K562 (cell line): ENCODE results near the gene ARHGAP18. TPM values are rescaled to one million over a fixed set of nuclear protein-coding genes. Genes with fewer than 3 reads are reported as not detected.

Experiments used
- ATF3 ChIP-seq, 2 experiments: fragments of 450-650 bp in 1 of 2; sonication (generic) in 1 of 2; formaldehyde crosslinking in 1 of 2; IDR thresholded peaks in 1 of 2; conservative IDR thresholded peaks in 1 of 2; 2 replicates each; pipeline versions ENCODE4 v1.6.1 to v1.8.1; 2016 to 2023; ENCODE audit warnings: mild to moderate bottlenecking in 2 of 2, moderate library complexity in 2 of 2, inconsistent platforms in 1 of 2, missing genetic modification reagents in 1 of 2
- BCOR ChIP-seq: fragments of 450-650 bp; IDR thresholded peaks from 2 replicates; pipeline ENCODE4 v1.6.1; 2016
- DPF2 ChIP-seq: fragments of 450-650 bp; IDR thresholded peaks from 2 replicates; pipeline ENCODE4 v1.6.1; 2016
- HMBOX1 ChIP-seq: sonication (generic); IDR thresholded peaks from 2 replicates; pipeline ENCODE4 v1.6.1; 2016
- LEF1 ChIP-seq: fragments of 450-650 bp; IDR thresholded peaks from 2 replicates; pipeline ENCODE4 v1.6.1; 2016; ENCODE audit warnings: mild to moderate bottlenecking
- MAZ ChIP-seq, 2 experiments: fragments of 450-650 bp in 1 of 2; sonication (generic) in 1 of 2; formaldehyde crosslinking; IDR thresholded peaks in 1 of 2; conservative IDR thresholded peaks in 1 of 2; 2 replicates each; pipeline versions ENCODE4 v1.4.0 to v1.5.0; 2020; ENCODE audit warnings: mild to moderate bottlenecking in 1 of 2, missing genetic modification reagents in 1 of 2
- NCOR1 ChIP-seq: fragments of 450-650 bp; IDR thresholded peaks from 2 replicates; pipeline ENCODE4 v1.6.1; 2016; ENCODE audit warnings: mild to moderate bottlenecking, moderate library complexity
- NONO ChIP-seq, 2 experiments: fragments of 200-400 bp in 1 of 2; fragments of 450-650 bp in 1 of 2; formaldehyde crosslinking in 1 of 2; IDR thresholded peaks; 2 replicates each; pipeline ENCODE4 v1.6.1; 2017; ENCODE audit warnings: low read depth in 2 of 2, mild to moderate bottlenecking in 2 of 2, moderate library complexity in 2 of 2, low read length in 1 of 2
- NRF1 ChIP-seq, 2 experiments: fragments of 450-650 bp; IDR thresholded peaks in 1 of 2; conservative IDR thresholded peaks in 1 of 2; 2 replicates each; pipeline ENCODE4 v1.6.1; 2014; ENCODE audit warnings: mild to moderate bottlenecking in 2 of 2
- POLR2H ChIP-seq: IDR thresholded peaks from 2 replicates; pipeline ENCODE4 v1.6.1; 2016; ENCODE audit warnings: missing genetic modification characterization, low read depth, mild to moderate bottlenecking, control low read depth, missing compliant biosample characterization, moderate library complexity
- SMARCA5 ChIP-seq: fragments of 450-650 bp; IDR thresholded peaks from 2 replicates; pipeline ENCODE4 v1.6.1; 2016
- STAT5B ChIP-seq: fragments of 250-450 bp; sonication (Bioruptor Pico); IDR thresholded peaks from 2 replicates; pipeline ENCODE4 v1.8.0; 2021; ENCODE audit warnings: mild to moderate bottlenecking, inconsistent platforms
- TAF7 ChIP-seq: fragments of 450-650 bp; IDR thresholded peaks from 2 replicates; pipeline ENCODE4 v1.6.1; 2016; ENCODE audit warnings: missing genetic modification characterization, missing compliant biosample characterization
- TAL1 ChIP-seq: fragments of 450-650 bp; IDR thresholded peaks from 2 replicates; pipeline ENCODE4 v1.6.1; 2016; ENCODE audit warnings: mild to moderate bottlenecking
- ZNF324 ChIP-seq: fragments of 250-450 bp; sonication (Bioruptor Pico); IDR thresholded peaks from 2 replicates; pipeline ENCODE4 v1.4.0; 2020; ENCODE audit warnings: mild to moderate bottlenecking
- ZNF384 ChIP-seq: IDR thresholded peaks from 2 replicates; pipeline ENCODE4 v1.6.1; 2012; ENCODE audit warnings: low read depth, low read length, improper control_type of control experiment
- ZNF561 ChIP-seq: fragments of 450-650 bp; formaldehyde crosslinking; conservative IDR thresholded peaks from 2 replicates; pipeline ENCODE4 v1.4.0; 2020; ENCODE audit warnings: mild to moderate bottlenecking, moderate library complexity
- polyA plus RNA-seq, 8 experiments: library from polyadenylated mRNA; depleted of rRNA in 4 of 8; stranded (reverse) in 5 of 8; unstranded in 3 of 8; fragments of >200 nt; fragmentation: Nextera tagmentation in 2 of 8; fragmentation: Illumina TruSeq in 1 of 8; extraction: Ambion mirVana in 2 of 8; extraction: Trizol in 1 of 8; gene quantifications; 2 replicates each; pipeline versions ENCODE4 v1.2.1 to v1.2.3, GENCODE V29; 2011 to 2014; ENCODE audit warnings: inconsistent platforms in 1 of 8, missing spikeins in 1 of 8
- total RNA-seq, 7 experiments: library from RNA; depleted of rRNA in 6 of 7; stranded (reverse); fragments of >200 nt in 6 of 7; fragmentation: Illumina TruSeq in 2 of 7; extraction: Trizol in 2 of 7; gene quantifications; 2 replicates each; pipeline versions ENCODE4 v1.2.1 to v1.2.3, GENCODE V29; 2011 to 2021; ENCODE audit warnings: low replicate concordance in 1 of 7
- TF ChIP-seq, protein P1 (sequence below): sonication (generic); formaldehyde crosslinking; IDR thresholded peaks from 2 replicates; pipeline ENCODE4 v1.8.0; 2023; ENCODE audit warnings: mild to moderate bottlenecking, missing genetic modification reagents
- TF ChIP-seq, protein P2 (sequence below): sonication (generic); formaldehyde crosslinking; IDR thresholded peaks from 2 replicates; pipeline ENCODE4 v1.8.0; 2022; ENCODE audit warnings: mild to moderate bottlenecking, missing genetic modification reagents
- TF ChIP-seq, protein P3 (sequence below): fragments of 450-650 bp; IDR thresholded peaks from one replicate; pipeline ENCODE4 v1.6.1; 2018; ENCODE audit warnings: mild to moderate bottlenecking, moderate library complexity; ENCODE audit not compliant: partially characterized antibody

The ARHGAP18 gene
- total and polyA plus RNA-seq, 9 of the 15 experiments (the other 6 are each of a cell fraction or from before 2014, with no cell fraction given) = 13.3 to 29.7 (median 21.1) TPM

DNA sequence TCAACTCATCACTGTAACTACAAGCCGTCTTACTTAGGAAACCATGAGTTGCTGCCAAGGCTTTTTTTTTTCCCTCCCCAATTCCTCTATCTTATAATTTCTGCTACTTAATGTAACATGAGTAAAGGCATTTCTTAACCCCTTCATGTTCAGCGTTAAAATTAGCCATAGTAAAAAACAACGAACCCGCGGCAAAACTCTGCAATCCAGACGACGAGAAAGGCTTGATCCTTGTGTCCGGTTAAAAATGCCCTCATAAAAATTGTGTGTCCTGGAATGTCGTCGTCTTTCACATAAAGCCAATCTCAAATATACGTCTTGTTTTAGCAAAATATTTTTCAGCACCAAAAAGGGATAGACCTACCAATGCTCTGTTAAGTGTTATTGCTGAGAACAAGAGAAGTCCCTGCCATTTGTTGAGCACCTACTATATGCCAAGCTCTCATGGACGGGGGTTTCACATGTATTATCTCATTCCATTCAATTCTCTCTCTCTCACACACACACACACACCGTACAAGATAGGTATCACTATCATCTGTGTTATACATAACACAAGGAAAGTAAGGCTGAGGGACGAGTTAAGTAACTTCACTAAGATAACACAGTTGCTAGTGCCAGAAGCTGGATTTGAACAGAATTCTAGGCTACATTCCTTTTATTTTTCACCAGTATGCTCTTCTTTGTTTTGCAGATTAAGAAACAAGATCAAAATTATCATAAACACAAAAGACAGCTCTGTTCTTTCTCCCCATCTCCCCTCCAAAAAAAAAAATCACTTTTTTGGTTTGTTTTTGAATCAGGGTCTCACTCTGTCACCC lies 683 bp upstream of the ARHGAP18 start (continued):
- TF ChIP-seq ZNF561 (CRISPR knock-in tag) = no peak
- TF ChIP-seq, protein P1, sequence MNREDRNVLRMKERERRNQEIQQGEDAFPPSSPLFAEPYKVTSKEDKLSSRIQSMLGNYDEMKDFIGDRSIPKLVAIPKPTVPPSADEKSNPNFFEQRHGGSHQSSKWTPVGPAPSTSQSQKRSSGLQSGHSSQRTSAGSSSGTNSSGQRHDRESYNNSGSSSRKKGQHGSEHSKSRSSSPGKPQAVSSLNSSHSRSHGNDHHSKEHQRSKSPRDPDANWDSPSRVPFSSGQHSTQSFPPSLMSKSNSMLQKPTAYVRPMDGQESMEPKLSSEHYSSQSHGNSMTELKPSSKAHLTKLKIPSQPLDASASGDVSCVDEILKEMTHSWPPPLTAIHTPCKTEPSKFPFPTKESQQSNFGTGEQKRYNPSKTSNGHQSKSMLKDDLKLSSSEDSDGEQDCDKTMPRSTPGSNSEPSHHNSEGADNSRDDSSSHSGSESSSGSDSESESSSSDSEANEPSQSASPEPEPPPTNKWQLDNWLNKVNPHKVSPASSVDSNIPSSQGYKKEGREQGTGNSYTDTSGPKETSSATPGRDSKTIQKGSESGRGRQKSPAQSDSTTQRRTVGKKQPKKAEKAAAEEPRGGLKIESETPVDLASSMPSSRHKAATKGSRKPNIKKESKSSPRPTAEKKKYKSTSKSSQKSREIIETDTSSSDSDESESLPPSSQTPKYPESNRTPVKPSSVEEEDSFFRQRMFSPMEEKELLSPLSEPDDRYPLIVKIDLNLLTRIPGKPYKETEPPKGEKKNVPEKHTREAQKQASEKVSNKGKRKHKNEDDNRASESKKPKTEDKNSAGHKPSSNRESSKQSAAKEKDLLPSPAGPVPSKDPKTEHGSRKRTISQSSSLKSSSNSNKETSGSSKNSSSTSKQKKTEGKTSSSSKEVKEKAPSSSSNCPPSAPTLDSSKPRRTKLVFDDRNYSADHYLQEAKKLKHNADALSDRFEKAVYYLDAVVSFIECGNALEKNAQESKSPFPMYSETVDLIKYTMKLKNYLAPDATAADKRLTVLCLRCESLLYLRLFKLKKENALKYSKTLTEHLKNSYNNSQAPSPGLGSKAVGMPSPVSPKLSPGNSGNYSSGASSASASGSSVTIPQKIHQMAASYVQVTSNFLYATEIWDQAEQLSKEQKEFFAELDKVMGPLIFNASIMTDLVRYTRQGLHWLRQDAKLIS = no peak
- TF ChIP-seq TAF7 (tag) = no peak
- TF ChIP-seq LEF1 = 0 out of 2 replicates have a peak, but pooled peaks have one; percentile 22
- TF ChIP-seq ATF3 (IDR thresholded peaks at IDR 0.05) = no peak
- TF ChIP-seq ATF3 (CRISPR knock-in tag; conservative IDR thresholded peaks at IDR 0.05) = no peak
- TF ChIP-seq, protein P2, sequence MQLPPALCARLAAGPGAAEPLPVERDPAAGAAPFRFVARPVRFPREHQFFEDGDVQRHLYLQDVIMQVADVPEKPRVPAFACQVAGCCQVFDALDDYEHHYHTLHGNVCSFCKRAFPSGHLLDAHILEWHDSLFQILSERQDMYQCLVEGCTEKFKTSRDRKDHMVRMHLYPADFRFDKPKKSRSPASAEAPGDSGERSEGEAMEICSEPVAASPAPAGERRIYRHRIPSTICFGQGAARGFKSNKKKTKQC = no peak
- peak; percentile 43; the same call in 1 of the 2 replicates for TF ChIP-seq ZNF384
- TF ChIP-seq BCOR = peak; percentile 81
- TF ChIP-seq NONO (IDR thresholded peaks at IDR 0.05; ENCODE audit: low read depth in 2 of 2, low read length in 1 of 2) = no peak
- TF ChIP-seq TAL1 = no peak
- peak; percentile 62; the same call in 1 of the 2 replicates for TF ChIP-seq HMBOX1
- TF ChIP-seq STAT5B = no peak
- TF ChIP-seq ZNF324 (CRISPR knock-in tag) = no peak
- no peak for TF ChIP-seq MAZ (CRISPR knock-in tag; conservative IDR thresholded peaks at IDR 0.05 in 1 of 2, IDR thresholded peaks at IDR 0.05 in 1 of 2)
- TF ChIP-seq DPF2 = peak; percentile 56; the same call in 1 of the 2 replicates
- TF ChIP-seq POLR2H (tag) = peak; percentile 80; the same call in 1 of the 2 replicates
- TF ChIP-seq, protein P3, sequence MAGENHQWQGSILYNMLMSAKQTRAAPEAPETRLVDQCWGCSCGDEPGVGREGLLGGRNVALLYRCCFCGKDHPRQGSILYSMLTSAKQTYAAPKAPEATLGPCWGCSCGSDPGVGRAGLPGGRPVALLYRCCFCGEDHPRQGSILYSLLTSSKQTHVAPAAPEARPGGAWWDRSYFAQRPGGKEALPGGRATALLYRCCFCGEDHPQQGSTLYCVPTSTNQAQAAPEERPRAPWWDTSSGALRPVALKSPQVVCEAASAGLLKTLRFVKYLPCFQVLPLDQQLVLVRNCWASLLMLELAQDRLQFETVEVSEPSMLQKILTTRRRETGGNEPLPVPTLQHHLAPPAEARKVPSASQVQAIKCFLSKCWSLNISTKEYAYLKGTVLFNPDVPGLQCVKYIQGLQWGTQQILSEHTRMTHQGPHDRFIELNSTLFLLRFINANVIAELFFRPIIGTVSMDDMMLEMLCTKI = no peak
- peak; percentile 59; the same call in 1 of the 2 replicates for TF ChIP-seq SMARCA5
- TF ChIP-seq NRF1 (conservative IDR thresholded peaks at IDR 0.05 in 1 of 2, IDR thresholded peaks at IDR 0.05 in 1 of 2) = 0 out of 4 replicates have a peak, but pooled peaks of 1 of the 2 experiments have one; percentile 22
- TF ChIP-seq NCOR1 = peak; percentile 10; the same call in 1 of the 2 replicates
